HEK293 (cell line): ENCODE measurements around the gene MEAK7.

Experiments
- CTCF ChIA-PET: fragments of 350-600 bp; formaldehyde crosslinking; extraction: SDS; loops from one replicate; lab custom pipeline; 2021; ENCODE audit warnings: antibody characterized with exemption; lab: Yijun Ruan, JAX
- POLR2A ChIA-PET: fragments of 300-600 bp; formaldehyde crosslinking; extraction: SDS; loops from one replicate; lab custom pipeline; 2020; ENCODE audit warnings: antibody characterized with exemption, inconsistent platforms; lab: Yijun Ruan, JAX
- H3K27ac ChIP-seq: fragments of 200-500 bp; sonication (Bioruptor generic); 2 replicates; pipeline ENCODE4 v1.5.1; 2014; ENCODE audit warnings: low read depth, low read length, control low read depth, inconsistent platforms; ENCODE audit errors: extremely low read depth
- H3K36me3 ChIP-seq, 2 experiments: fragments of 200-500 bp in 1 of 2; sonication (Bioruptor generic) in 1 of 2; 1 replicate in 1 of 2; 2 replicates in 1 of 2; pipeline ENCODE4 v1.5.1; 2014 to 2017; ENCODE audit warnings: inconsistent platforms in 2 of 2, low read length in 2 of 2; ENCODE audit not compliant: control insufficient read depth in 2 of 2, insufficient read depth in 1 of 2
- H3K4me1 ChIP-seq: fragments of 200-500 bp; sonication (Bioruptor generic); 2 replicates; pipeline ENCODE4 v1.5.1; 2014; ENCODE audit warnings: mild to moderate bottlenecking, low read length, inconsistent platforms; ENCODE audit not compliant: control insufficient read depth, insufficient read depth
- H3K4me3 ChIP-seq: 2 replicates; pipeline ENCODE4 v1.5.1; 2011; ENCODE audit warnings: low read depth, mild to moderate bottlenecking, control low read depth, low read length, moderate library complexity
- H3K9me3 ChIP-seq: fragments of 200-500 bp; sonication (Bioruptor generic); 2 replicates; pipeline ENCODE4 v1.5.1; 2014; ENCODE audit warnings: low read depth, low read length, inconsistent platforms; ENCODE audit not compliant: control insufficient read depth, insufficient read depth
- KLF17 ChIP-seq: fragments of 450-650 bp; formaldehyde crosslinking; IDR thresholded peaks from 2 replicates; pipeline ENCODE4 v1.5.1; 2016; ENCODE audit warnings: missing biosample characterization, missing genetic modification characterization
- ZBTB17 ChIP-seq: fragments of 450-650 bp; formaldehyde crosslinking; IDR thresholded peaks from 2 replicates; pipeline ENCODE4 v1.5.1; 2016; ENCODE audit warnings: missing biosample characterization, missing genetic modification characterization
- ZBTB26 ChIP-seq: fragments of 450-650 bp; formaldehyde crosslinking; optimal IDR thresholded peaks from 2 replicates; pipeline ENCODE3; 2016; ENCODE audit warnings: missing biosample characterization, mild to moderate bottlenecking, missing genetic modification characterization
- ZNF121 ChIP-seq: fragments of 450-650 bp; formaldehyde crosslinking; IDR thresholded peaks from 2 replicates; pipeline ENCODE4 v1.5.1; 2016; ENCODE audit warnings: missing biosample characterization, missing genetic modification characterization
- ZNF169 ChIP-seq: fragments of 450-650 bp; formaldehyde crosslinking; IDR thresholded peaks from 2 replicates; pipeline ENCODE4 v1.5.1; 2016; ENCODE audit warnings: missing biosample characterization, missing genetic modification characterization
- ZNF18 ChIP-seq: fragments of 450-650 bp; formaldehyde crosslinking; IDR thresholded peaks from 2 replicates; pipeline ENCODE4 v1.5.1; 2016; ENCODE audit warnings: missing biosample characterization, missing genetic modification characterization
- ZNF221 ChIP-seq: fragments of 450-650 bp; formaldehyde crosslinking; IDR thresholded peaks from 2 replicates; pipeline ENCODE4 v1.5.1; 2017; ENCODE audit warnings: missing biosample characterization, missing genetic modification characterization, borderline replicate concordance
- ZNF341 ChIP-seq: fragments of 450-650 bp; formaldehyde crosslinking; IDR thresholded peaks from 2 replicates; pipeline ENCODE4; 2016; ENCODE audit warnings: low read depth, missing biosample characterization, missing genetic modification characterization
- ZNF391 ChIP-seq: fragments of 450-650 bp; formaldehyde crosslinking; IDR thresholded peaks from 2 replicates; pipeline ENCODE4 v1.5.1; 2016; ENCODE audit warnings: low read depth, missing biosample characterization, missing genetic modification characterization, borderline replicate concordance
- ZNF449 ChIP-seq: fragments of 450-650 bp; formaldehyde crosslinking; IDR thresholded peaks from 2 replicates; pipeline ENCODE4 v1.5.1; 2017; ENCODE audit warnings: missing biosample characterization, mild to moderate bottlenecking, missing genetic modification characterization, moderate library complexity
- ZNF518A ChIP-seq: fragments of 450-650 bp; formaldehyde crosslinking; conservative IDR thresholded peaks from 2 replicates; pipeline ENCODE4 v1.5.1; 2016; ENCODE audit warnings: low read depth, missing biosample characterization, missing genetic modification characterization
- ZNF555 ChIP-seq: fragments of 450-650 bp; formaldehyde crosslinking; conservative IDR thresholded peaks from 2 replicates; pipeline ENCODE4 v1.5.1; 2017; ENCODE audit warnings: missing biosample characterization, mild to moderate bottlenecking, missing genetic modification characterization, inconsistent platforms
- ZNF626 ChIP-seq: fragments of 450-650 bp; sonication (Bioruptor Pico); formaldehyde crosslinking; IDR thresholded peaks from 2 replicates; pipeline ENCODE4 v1.5.1; 2018; ENCODE audit warnings: missing biosample characterization, missing genetic modification characterization, inconsistent platforms
- ZNF658 ChIP-seq: fragments of 450-650 bp; formaldehyde crosslinking; IDR thresholded peaks from 2 replicates; pipeline ENCODE4; 2016; ENCODE audit warnings: missing biosample characterization, missing genetic modification characterization
- ZNF664 ChIP-seq: fragments of 450-650 bp; formaldehyde crosslinking; IDR thresholded peaks from 2 replicates; pipeline ENCODE4 v1.5.1; 2016; ENCODE audit warnings: missing biosample characterization, missing genetic modification characterization
- ZNF701 ChIP-seq: fragments of 450-650 bp; formaldehyde crosslinking; IDR thresholded peaks from 2 replicates; pipeline ENCODE4 v1.5.1; 2016; ENCODE audit warnings: missing biosample characterization, missing genetic modification characterization
- ZNF777 ChIP-seq: fragments of 450-650 bp; formaldehyde crosslinking; IDR thresholded peaks from 2 replicates; pipeline ENCODE4 v1.5.1; 2017; ENCODE audit warnings: missing biosample characterization, missing genetic modification characterization, borderline replicate concordance
- ZSCAN23 ChIP-seq: fragments of 450-650 bp; formaldehyde crosslinking; IDR thresholded peaks from 2 replicates; pipeline ENCODE4 v1.5.1; 2016; ENCODE audit warnings: missing biosample characterization, missing genetic modification characterization

The MEAK7 gene

GRCh38 chr16:84500531-84500930 is 3.9 kb downstream of the MEAK7 start:
- POLR2A ChIA-PET, result no interaction called here
- H3K4me1 ChIP-seq, result peaks cover 10% of the 10 kb centered on the region

More at GRCh38 chr16:84500531-84500930, 3.9 kb downstream of the MEAK7 start:
- H3K4me3 ChIP-seq, result no peak overlapping the region
- H3K36me3 ChIP-seq, result peaks cover 0 to 36% of the 10 kb centered on the region in 2 experiments; a peak in 2 of 3 replicates
- H3K9me3 ChIP-seq, result no peaks in the 10 kb centered on the region
- TF ChIP-seq ZNF701 (tag by site-specific recombination) (no peak), KLF17 (tag by site-specific recombination) (no peak), ZNF169 (tag by site-specific recombination) (no peak), ZNF121 (no peak), ZNF664 (tag by site-specific recombination) (no peak), ZNF518A (tag by site-specific recombination) (no peak), ZNF341 (tag by site-specific recombination) (no peak), ZNF391 (tag by site-specific recombination) (no peak), ZNF555 (no peak), ZNF777 (tag by site-specific recombination) (no peak), ZBTB17 (tag by site-specific recombination) (no peak), ZNF626 (tag by site-specific recombination) (no peak), ZSCAN23 (tag by site-specific recombination) (no peak), ZBTB26 (tag by site-specific recombination) (no peak), ZNF658 (tag by site-specific recombination) (no peak), ZNF221 (tag by site-specific recombination) (no peak), ZNF18 (tag by site-specific recombination) (no peak), ZNF449 (tag by site-specific recombination) (no peak)
- TF ChIP-seq, all 188 proteins: peak for 0
- CTCF ChIA-PET, result interaction anchor here (0.5 kb wide), 1 partner anchor 423 kb away, joined by 3 read pairs; no protein-coding TSS in a partner anchor
- no peak overlapping the region for H3K27ac ChIP-seq
